IPS DF 6.9 (cell line): ENCODE measurements around the gene ZMYND8.
A peak's percentile ranks its signal among the peaks of the same experiment; 100 is the strongest.

Source experiments
- DNase-seq: peaks from one replicate; pipeline ENCODE4 v3.0.0-alpha.2; 2013; ENCODE audit warnings: low read depth, low spot score
- H3K27ac ChIP-seq: one replicate; pipeline ENCODE4 v1.5.1; 2013; ENCODE audit warnings: low read length, control low read depth
- H3K27me3 ChIP-seq: 2 replicates; pipeline ENCODE4 v1.6.1; 2013; ENCODE audit warnings: mild to moderate bottlenecking, low read length; ENCODE audit not compliant: control insufficient read depth, insufficient read depth
- H3K36me3 ChIP-seq: 2 replicates; pipeline ENCODE4 v1.6.1; 2013; ENCODE audit warnings: low read length; ENCODE audit not compliant: control insufficient read depth, insufficient read depth
- H3K4me1 ChIP-seq: 2 replicates; pipeline ENCODE4 v1.6.1; 2013; ENCODE audit warnings: low read length; ENCODE audit not compliant: control insufficient read depth, insufficient read depth
- H3K4me3 ChIP-seq: 2 replicates; pipeline ENCODE4 v1.5.1; 2013; ENCODE audit warnings: mild to moderate bottlenecking, low read length
- H3K9me3 ChIP-seq: 2 replicates; pipeline ENCODE4 v1.6.1; 2013; ENCODE audit warnings: low read length, inconsistent platforms; ENCODE audit not compliant: control insufficient read depth, insufficient read depth
- WGBS: extraction: QIAGEN DNeasy Blood & Tissue Kit; methylation state at CpG from one replicate; pipeline ENCODE4 v1.1.7; 2013; ENCODE audit warnings: mixed read lengths, missing lambda C conversion rate; ENCODE audit not compliant: insufficient read length, insufficient coverage; 5-methylcytosine and 5-hydroxymethylcytosine counted together

The ZMYND8 gene

GRCh38 chr20:47204008-47204849, 152.3 kb downstream of the ZMYND8 start:
- Histone ChIP-seq H3K27me3 (no peaks in the 10 kb centered on the region), H3K4me1 (peaks cover 5% of the 10 kb centered on the region; the same call in 1 of the 2 replicates), H3K27ac (no peak overlapping the region), H3K36me3 (peaks cover 4% of the 10 kb centered on the region; the same call in 1 of the 2 replicates), H3K4me3 (no peak overlapping the region), H3K9me3 (no peaks in the 10 kb centered on the region)
- no peak for DNase-seq
- no CpG with 5 or more reads among the region's 12 CpGs for WGBS

GRCh38 chr20:47202733-47203667, 153.5 kb downstream of the ZMYND8 start:
- no peaks in the 10 kb centered on the region for H3K36me3 ChIP-seq
- H3K9me3 ChIP-seq = no peaks in the 10 kb centered on the region
- H3K27ac ChIP-seq = no peak overlapping the region
- DNase-seq = no peak
- H3K4me1 ChIP-seq = peaks cover 5% of the 10 kb centered on the region; the same call in 1 of the 2 replicates
- no CpG with 5 or more reads among the region's 10 CpGs for WGBS
- H3K4me3 ChIP-seq = no peak overlapping the region
- H3K27me3 ChIP-seq = no peaks in the 10 kb centered on the region

- no CpG with 5 or more reads among the region's 9 CpGs for WGBS
- Histone ChIP-seq H3K4me1 (peaks cover 1% of the 10 kb centered on the region; the same call in 1 of the 2 replicates), H3K4me3 (no peak overlapping the region), H3K27me3 (no peaks in the 10 kb centered on the region), H3K36me3 (no peaks in the 10 kb centered on the region), H3K9me3 (no peaks in the 10 kb centered on the region), H3K27ac (no peak overlapping the region)
- DNase-seq = no peak
Measured at GRCh38 chr20:47201074-47201730, 155.3 kb downstream of the ZMYND8 start.

- no peak overlapping the region for H3K27ac ChIP-seq
- no CpG with 5 or more reads among the region's 14 CpGs for WGBS
- DNase-seq = no peak
Measured at GRCh38 chr20:47198996-47199552, 157.4 kb downstream of the ZMYND8 start.

GRCh38 chr20:47198254-47198671, 158.2 kb downstream of the ZMYND8 start:
- Histone ChIP-seq H3K27me3 (no peaks in the 10 kb centered on the region), H3K9me3 (no peaks in the 10 kb centered on the region), H3K36me3 (no peaks in the 10 kb centered on the region), H3K4me3 (no peak overlapping the region), H3K27ac (no peak overlapping the region), H3K4me1 (0 out of 2 replicates have a peak, but pooled peaks cover 1% of the 10 kb centered on the region)
- no peak for DNase-seq
- no CpG with 5 or more reads among the region's 3 CpGs for WGBS

More at GRCh38 chr20:47198996-47199552, 157.4 kb downstream of the ZMYND8 start:
- Histone ChIP-seq H3K4me3 (no peak overlapping the region), H3K9me3 (no peaks in the 10 kb centered on the region), H3K4me1 (0 out of 2 replicates have a peak, but pooled peaks cover 1% of the 10 kb centered on the region), H3K36me3 (no peaks in the 10 kb centered on the region), H3K27me3 (no peaks in the 10 kb centered on the region)

GRCh38 chr20:47196091-47197081, 160.1 kb downstream of the ZMYND8 start:
- Histone ChIP-seq H3K27ac (no peak overlapping the region), H3K27me3 (no peaks in the 10 kb centered on the region), H3K4me3 (no peak overlapping the region), H3K36me3 (no peaks in the 10 kb centered on the region), H3K9me3 (no peaks in the 10 kb centered on the region), H3K4me1 (no peaks in the 10 kb centered on the region)
- WGBS = no CpG with 5 or more reads among the region's 34 CpGs
- peak; percentile 58 for DNase-seq

GRCh38 chr20:47195573-47195972, 160.9 kb downstream of the ZMYND8 start:
- Histone ChIP-seq H3K9me3 (no peaks in the 10 kb centered on the region), H3K4me3 (no peak overlapping the region), H3K27ac (no peak overlapping the region), H3K36me3 (no peaks in the 10 kb centered on the region), H3K27me3 (no peaks in the 10 kb centered on the region), H3K4me1 (no peaks in the 10 kb centered on the region)
- DNase-seq = no peak
- WGBS = no CpG with 5 or more reads among the region's 9 CpGs

GRCh38 chr20:47191956-47192355, 164.5 kb downstream of the ZMYND8 start:
- no peak for DNase-seq
- no peak overlapping the region for H3K27ac ChIP-seq
- H3K36me3 ChIP-seq = no peaks in the 10 kb centered on the region
- no peaks in the 10 kb centered on the region for H3K9me3 ChIP-seq
- H3K4me1 ChIP-seq = no peaks in the 10 kb centered on the region
- H3K4me3 ChIP-seq = no peak overlapping the region
- no CpG with 5 or more reads among the region's 3 CpGs for WGBS
- no peaks in the 10 kb centered on the region for H3K27me3 ChIP-seq

- no peak overlapping the region for H3K4me3 ChIP-seq
- no peaks in the 10 kb centered on the region for H3K36me3 ChIP-seq
- H3K4me1 ChIP-seq = no peaks in the 10 kb centered on the region
- no peaks in the 10 kb centered on the region for H3K27me3 ChIP-seq
- no peak for DNase-seq
- no peak overlapping the region for H3K27ac ChIP-seq
- no peaks in the 10 kb centered on the region for H3K9me3 ChIP-seq
- WGBS = no CpG with 5 or more reads among the region's 1 CpG
Measured at GRCh38 chr20:47191074-47191673, 165.3 kb downstream of the ZMYND8 start.
